HG02973 (cell line): ENCODE measurements around the gene QSOX1.
"Not testable (repeated sequence)": the region's sequence is repeated elsewhere in the genome, so short reads cannot be mapped to it uniquely, and the experiment has no call there.

Source experiments
- ATAC-seq: cut with Tn5 transposase; IDR thresholded peaks from one replicate; pipeline ENCODE4 v1.9.1; 2021; ENCODE audit warnings: moderate library complexity; ENCODE audit not compliant: unreplicated experiment

QSOX1 gene

GRCh38 chr1:180154325-180155181 is at the start of gene QSOX1:
Gene QSOX1 (plus strand): TSS chr1:180154869. CDS start chr1:180154908, 39 bp downstream.
- peak; percentile 94 for ATAC-seq

GRCh38 chr1:180112091-180112490 is 42.6 kb upstream of the QSOX1 start:
- no peak for ATAC-seq

- ATAC-seq: no peak
These were observed 41.6 kb upstream of the QSOX1 start for GRCh38 chr1:180112984-180113647.

GRCh38 chr1:180114396-180114945 is 40.2 kb upstream of the QSOX1 start:
- ATAC-seq: no peak

GRCh38 chr1:180116964-180117763 is 37.5 kb upstream of the QSOX1 start:
- ATAC-seq: no peak

GRCh38 chr1:180117764-180118116 is 36.9 kb upstream of the QSOX1 start:
- no peak for ATAC-seq

GRCh38 chr1:180119837-180120236 is 34.8 kb upstream of the QSOX1 start:
- no peak for ATAC-seq

- ATAC-seq: no peak
These were observed 31.2 kb upstream of the QSOX1 start for GRCh38 chr1:180123463-180123936.

GRCh38 chr1:180130651-180131050 is 24.0 kb upstream of the QSOX1 start:
- no peak for ATAC-seq

- ATAC-seq: no peak
These were observed 23.2 kb upstream of the QSOX1 start for GRCh38 chr1:180131510-180131909.

- no peak for ATAC-seq
These were observed 21.5 kb upstream of the QSOX1 start for GRCh38 chr1:180133193-180133592.

- not testable (repeated sequence) for ATAC-seq
These were observed 21.0 kb upstream of the QSOX1 start for GRCh38 chr1:180133688-180134087.

- no peak for ATAC-seq
These were observed 19.1 kb upstream of the QSOX1 start for GRCh38 chr1:180135535-180135934.

GRCh38 chr1:180136331-180136967 is 18.2 kb upstream of the QSOX1 start:
- ATAC-seq: no peak

GRCh38 chr1:180136968-180137356 is 17.7 kb upstream of the QSOX1 start:
- ATAC-seq: no peak

- ATAC-seq: no peak
These were observed 16.9 kb upstream of the QSOX1 start for GRCh38 chr1:180137776-180138175.

- ATAC-seq: no peak
These were observed 13.2 kb upstream of the QSOX1 start for GRCh38 chr1:180141381-180141934.

- ATAC-seq: no peak
These were observed 11.3 kb upstream of the QSOX1 start for GRCh38 chr1:180143359-180143758.

- no peak for ATAC-seq
These were observed 9.9 kb upstream of the QSOX1 start for GRCh38 chr1:180144659-180145357.

- no peak for ATAC-seq
These were observed 9.2 kb upstream of the QSOX1 start for GRCh38 chr1:180145446-180145845.
